Measurements from ENCODE around the gene SNX1. TPM values are rescaled to one million over a fixed set of nuclear protein-coding genes. Genes with fewer than 3 reads are reported as not detected.
A peak's percentile ranks its signal among the peaks of the same experiment; 100 is the strongest.

SNX1 gene
- total RNA-seq, 2 donors from 2014 or later, result 44.8 to 57.1 TPM

DNA sequence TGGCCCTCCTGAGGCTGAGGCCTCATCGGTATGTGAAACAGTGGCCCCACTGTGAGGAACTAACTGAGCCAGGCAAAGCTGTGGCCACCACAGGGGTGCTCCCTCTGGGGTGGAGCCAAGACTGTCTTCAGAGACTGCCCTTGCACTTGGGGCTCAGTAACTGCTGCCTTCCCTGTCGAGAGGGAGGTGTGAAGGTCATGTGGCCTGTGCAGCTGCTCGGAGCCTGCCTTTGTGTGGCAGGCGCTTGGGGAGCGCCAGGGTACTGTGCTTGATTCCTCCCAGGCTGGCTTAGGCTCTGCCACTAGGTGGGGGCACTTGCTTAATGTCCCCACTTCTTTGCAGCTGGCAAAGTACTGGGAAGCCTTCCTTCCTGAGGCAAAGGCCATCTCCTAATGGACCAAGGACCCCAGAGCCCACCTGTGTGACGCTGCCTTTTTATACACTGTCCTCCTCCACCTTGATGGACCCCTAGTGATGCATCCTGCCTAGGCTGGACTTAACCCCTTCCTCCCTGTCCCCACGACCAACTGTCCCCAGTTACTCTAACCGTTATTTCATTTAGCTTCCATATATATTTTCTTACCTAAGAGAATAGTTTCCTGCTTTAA lies 41.5 kb downstream of the SNX1 start:
- peaks cover 67% of the 10 kb centered on the region for H3K36me3 ChIP-seq
- H3K4me1 ChIP-seq, result peaks cover 0 to 26% of the 10 kb centered on the region in 2 donors
- DNase-seq (ENCODE audit: low spot score), result no peak
- peak overlapping the region; percentile 64 to 70 for H3K27ac ChIP-seq
- H3K9me3 ChIP-seq, result no peaks in the 10 kb centered on the region
- no peaks in the 10 kb centered on the region for H3K27me3 ChIP-seq
- TF ChIP-seq, protein P1, sequence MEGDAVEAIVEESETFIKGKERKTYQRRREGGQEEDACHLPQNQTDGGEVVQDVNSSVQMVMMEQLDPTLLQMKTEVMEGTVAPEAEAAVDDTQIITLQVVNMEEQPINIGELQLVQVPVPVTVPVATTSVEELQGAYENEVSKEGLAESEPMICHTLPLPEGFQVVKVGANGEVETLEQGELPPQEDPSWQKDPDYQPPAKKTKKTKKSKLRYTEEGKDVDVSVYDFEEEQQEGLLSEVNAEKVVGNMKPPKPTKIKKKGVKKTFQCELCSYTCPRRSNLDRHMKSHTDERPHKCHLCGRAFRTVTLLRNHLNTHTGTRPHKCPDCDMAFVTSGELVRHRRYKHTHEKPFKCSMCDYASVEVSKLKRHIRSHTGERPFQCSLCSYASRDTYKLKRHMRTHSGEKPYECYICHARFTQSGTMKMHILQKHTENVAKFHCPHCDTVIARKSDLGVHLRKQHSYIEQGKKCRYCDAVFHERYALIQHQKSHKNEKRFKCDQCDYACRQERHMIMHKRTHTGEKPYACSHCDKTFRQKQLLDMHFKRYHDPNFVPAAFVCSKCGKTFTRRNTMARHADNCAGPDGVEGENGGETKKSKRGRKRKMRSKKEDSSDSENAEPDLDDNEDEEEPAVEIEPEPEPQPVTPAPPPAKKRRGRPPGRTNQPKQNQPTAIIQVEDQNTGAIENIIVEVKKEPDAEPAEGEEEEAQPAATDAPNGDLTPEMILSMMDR (IDR thresholded peaks at IDR 0.05), result peak in 1 of 2 donors; percentile 62
- H3K4me3 ChIP-seq, result no peak overlapping the region

DNA sequence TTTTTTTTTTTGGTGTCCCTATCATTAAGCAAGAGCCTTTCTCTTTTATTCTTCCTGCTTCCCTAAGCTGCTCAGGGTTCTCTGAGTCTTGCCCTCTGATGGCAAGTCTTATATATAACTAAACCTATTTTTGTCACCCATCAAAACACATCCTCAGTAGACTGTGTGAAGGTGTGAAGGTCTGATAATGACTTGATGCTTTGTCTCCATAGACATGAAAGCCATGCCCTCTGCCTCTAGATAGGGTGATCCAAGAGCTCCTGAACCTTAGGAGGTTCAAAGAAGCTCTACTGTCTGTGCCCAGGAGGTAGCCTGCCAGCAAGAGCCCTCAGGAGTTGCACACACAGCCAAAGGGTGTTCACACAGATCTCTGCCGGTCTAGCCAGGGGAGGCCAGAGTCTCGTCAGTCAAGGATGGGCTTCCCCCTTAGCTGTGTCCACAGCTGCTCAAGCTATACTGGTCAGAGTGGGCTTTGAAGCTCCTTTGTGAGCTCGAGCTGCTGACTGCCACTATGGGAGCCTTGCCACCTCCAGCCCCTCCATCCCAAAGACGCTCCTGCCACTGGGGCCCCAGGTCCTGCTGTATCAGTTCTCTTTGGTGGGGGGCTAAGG lies 42.7 kb downstream of the SNX1 start:
- no peak for DNase-seq (ENCODE audit: low spot score)
- peaks cover 67% of the 10 kb centered on the region for H3K36me3 ChIP-seq

DNA sequence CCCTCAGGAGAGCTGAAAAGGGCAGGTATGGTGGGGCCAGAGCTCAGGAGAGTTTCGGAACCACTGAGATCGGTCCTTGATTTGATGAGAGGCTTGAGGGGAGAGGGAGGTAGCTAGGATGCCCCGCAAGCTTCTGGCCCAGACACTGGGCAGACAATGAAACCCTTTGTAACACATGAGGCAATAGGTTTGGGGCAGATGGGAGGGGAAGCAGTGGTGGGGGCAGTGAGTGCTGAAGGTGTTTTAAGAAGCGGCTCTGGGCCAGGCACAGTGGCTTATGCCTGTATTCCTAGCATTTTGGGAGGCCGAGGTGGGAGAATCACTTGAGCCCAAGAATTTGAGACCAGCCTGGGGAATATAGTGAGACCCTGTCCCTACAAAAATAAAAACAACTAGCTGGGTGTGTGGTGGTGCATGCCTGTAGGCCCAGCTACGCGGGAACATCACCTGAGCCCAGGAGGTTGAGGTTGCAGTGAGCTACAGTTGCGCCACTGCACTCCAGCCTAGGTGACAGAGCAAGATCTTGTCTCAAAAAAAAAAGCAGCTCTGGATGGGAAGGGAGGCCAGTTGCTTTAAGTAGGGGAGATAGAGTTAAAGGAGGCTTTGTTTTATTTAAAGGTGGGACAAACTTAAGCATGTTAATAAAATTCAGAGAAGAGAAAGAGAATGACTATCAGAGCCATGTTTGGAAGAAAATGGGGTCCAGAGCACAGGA lies 46.2 kb downstream of the SNX1 start:
- DNase-seq (ENCODE audit: low spot score), result no peak
- TF ChIP-seq, protein P1 (IDR thresholded peaks at IDR 0.05), result no peak
- peaks cover 49% of the 10 kb centered on the region for H3K36me3 ChIP-seq

More for the DNA sequence above, 42.7 kb downstream of the SNX1 start:
- Histone ChIP-seq H3K27ac (peak overlapping the region in 1 of 2 donors; percentile 35), H3K4me1 (peaks cover 0 to 17% of the 10 kb centered on the region in 2 donors), H3K9me3 (no peaks in the 10 kb centered on the region), H3K4me3 (no peak overlapping the region), H3K27me3 (no peaks in the 10 kb centered on the region)
- TF ChIP-seq, protein P1 (IDR thresholded peaks at IDR 0.05), result no peak

GRCh38 chr15:64143276-64143675 lies 47.5 kb downstream of the SNX1 start:
- Histone ChIP-seq H3K27me3 (no peaks in the 10 kb centered on the region), H3K36me3 (peaks cover 36% of the 10 kb centered on the region)
- TF ChIP-seq, protein P1 (IDR thresholded peaks at IDR 0.05), result no peak

More for the DNA sequence above, 46.2 kb downstream of the SNX1 start:
- peaks cover 0 to 20% of the 10 kb centered on the region in 2 donors for H3K4me1 ChIP-seq
- H3K9me3 ChIP-seq, result no peaks in the 10 kb centered on the region
- no peak overlapping the region for H3K27ac ChIP-seq
- H3K27me3 ChIP-seq, result no peaks in the 10 kb centered on the region
- no peak overlapping the region for H3K4me3 ChIP-seq

DNA sequence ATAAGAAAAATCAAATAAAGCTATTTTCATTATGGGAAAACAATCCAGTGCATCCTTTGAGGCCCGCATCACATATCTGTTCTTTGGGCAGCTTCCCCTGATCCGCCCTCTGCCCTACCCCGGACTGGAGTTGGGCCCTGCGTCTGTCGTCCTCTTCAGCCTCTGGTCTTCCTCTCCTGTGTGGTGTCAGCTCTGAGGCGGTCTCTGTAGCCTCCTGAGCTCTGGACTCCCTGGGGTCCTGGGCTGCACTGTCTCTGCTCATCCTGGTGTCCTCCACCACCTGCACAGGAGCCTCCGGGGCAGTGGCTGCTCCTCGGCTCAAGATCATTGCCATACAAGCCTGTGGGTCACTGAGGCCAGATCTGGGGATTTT lies 48.4 kb downstream of the SNX1 start:
- Histone ChIP-seq H3K27me3 (no peaks in the 10 kb centered on the region), H3K27ac (no peak overlapping the region), H3K4me3 (no peak overlapping the region), H3K9me3 (no peaks in the 10 kb centered on the region), H3K4me1 (peaks cover 0 to 17% of the 10 kb centered on the region in 2 donors), H3K36me3 (peaks cover 29% of the 10 kb centered on the region)
- TF ChIP-seq, protein P1 (IDR thresholded peaks at IDR 0.05), result no peak
- DNase-seq (ENCODE audit: low spot score), result no peak

More at GRCh38 chr15:64143276-64143675, 47.5 kb downstream of the SNX1 start:
- no peak overlapping the region for H3K27ac ChIP-seq
- H3K4me3 ChIP-seq, result no peak overlapping the region
- no peak for DNase-seq (ENCODE audit: low spot score)
- H3K9me3 ChIP-seq, result no peaks in the 10 kb centered on the region
- H3K4me1 ChIP-seq, result peaks cover 0 to 17% of the 10 kb centered on the region in 2 donors

Data from right atrium auricular region (tissue), 2 donors.